H1 (cell line): ENCODE data around the gene OR2Y1. TPM values are rescaled to one million over a fixed set of nuclear protein-coding genes. Genes with fewer than 3 reads are reported as not detected.

Experiments
- CTCF ChIA-PET: fragments of 300-600 bp; sonication (Branson Sonifier 250); formaldehyde crosslinking; loops from one replicate; lab custom pipeline; 2021; ENCODE audit not compliant: partially characterized antibody; lab: Charles Lee
- POLR2A ChIA-PET: fragments of 300-600 bp; sonication (Branson Sonifier 250); formaldehyde crosslinking; loops from one replicate; lab custom pipeline; 2021; ENCODE audit warnings: inconsistent platforms; ENCODE audit not compliant: partially characterized antibody; lab: Charles Lee
- DNase-seq, 2 experiments: peaks; one replicate each; pipeline versions ENCODE4 v3.0.0 to v3.0.0-alpha.2; 2010 to 2022; ENCODE audit warnings: low spot score in 2 of 2, low read depth in 1 of 2, mixed read lengths in 1 of 2
- FAIRE-seq: peaks from 2 replicates; lab custom pipeline; 2011; peaks lifted over from hg19 to GRCh38; lab: Jason Lieb, UNC
- H2AFZ ChIP-seq: 2 replicates; pipeline ENCODE4 v1.8.1; 2012; ENCODE audit warnings: low read length, inconsistent platforms
- H2AK5ac ChIP-seq: 2 replicates; pipeline ENCODE4 v1.6.1; 2013; ENCODE audit warnings: low read depth, low read length
- H2BK120ac ChIP-seq: replicated peaks from 2 replicates; pipeline ENCODE3; 2013; ENCODE audit warnings: low read depth, low read length, inconsistent platforms
- H2BK12ac ChIP-seq: 2 replicates; pipeline ENCODE4 v1.6.1; 2013; ENCODE audit warnings: low read depth, low read length
- H2BK15ac ChIP-seq: 2 replicates; pipeline ENCODE4 v1.6.1; 2013; ENCODE audit warnings: low read length
- H2BK20ac ChIP-seq: 2 replicates; pipeline ENCODE4 v1.6.1; 2013; ENCODE audit warnings: low read length
- H2BK5ac ChIP-seq: 2 replicates; pipeline ENCODE4 v1.6.1; 2013; ENCODE audit warnings: low read depth, low read length
- H3K14ac ChIP-seq: 2 replicates; pipeline ENCODE4 v1.6.1; 2013; ENCODE audit warnings: inconsistent platforms; ENCODE audit not compliant: insufficient read length
- H3K18ac ChIP-seq: 2 replicates; pipeline ENCODE4 v1.6.1; 2013; ENCODE audit warnings: low read length; ENCODE audit errors: extremely low read depth
- H3K23ac ChIP-seq: 2 replicates; pipeline ENCODE4 v1.6.1; 2013; ENCODE audit warnings: inconsistent platforms; ENCODE audit not compliant: insufficient read length
- H3K23me2 ChIP-seq: 2 replicates; pipeline ENCODE4 v1.6.1; 2013; ENCODE audit warnings: low read depth, low read length
- H3K27ac ChIP-seq: 2 replicates; pipeline ENCODE4 v1.6.1; 2011; ENCODE audit warnings: low read depth, low read length, inconsistent platforms
- H3K27me3 ChIP-seq, 4 experiments: replicated peaks in 1 of 4; 1 replicate in 1 of 4; 2 replicates in 3 of 4; pipeline versions ENCODE4 v1.6.1 to v1.8.1; 2011 to 2013; ENCODE audit warnings: low read length in 3 of 4, mild to moderate bottlenecking in 3 of 4, inconsistent platforms in 2 of 4, mixed read lengths in 2 of 4, moderate library complexity in 1 of 4; ENCODE audit not compliant: control insufficient read depth in 3 of 4, insufficient read depth in 3 of 4; ENCODE audit errors: extremely low read depth in 1 of 4
- H3K36me3 ChIP-seq, 4 experiments: 2 replicates each; pipeline versions ENCODE4 v1.6.1 to v1.8.1; 2011 to 2013; ENCODE audit warnings: mild to moderate bottlenecking in 4 of 4, low read length in 3 of 4, moderate library complexity in 2 of 4, control low read depth in 1 of 4, inconsistent platforms in 1 of 4; ENCODE audit not compliant: insufficient read depth in 4 of 4, control insufficient read depth in 2 of 4
- H3K4ac ChIP-seq: replicated peaks from 2 replicates; pipeline ENCODE3; 2013; ENCODE audit warnings: low read length, low read depth, mixed read lengths, inconsistent platforms; ENCODE audit not compliant: insufficient read length
- H3K4me1 ChIP-seq, 4 experiments: replicated peaks in 1 of 4; 1 replicate in 1 of 4; 2 replicates in 3 of 4; pipeline versions ENCODE4 v1.6.1 to v1.8.1; 2011 to 2013; ENCODE audit warnings: low read length in 3 of 4, inconsistent platforms in 2 of 4, mixed read lengths in 1 of 4; ENCODE audit not compliant: insufficient read depth in 4 of 4, control insufficient read depth in 3 of 4
- H3K4me2 ChIP-seq, 2 experiments: 2 replicates each; pipeline versions ENCODE4 v1.6.1 to v1.8.1; 2011 to 2013; ENCODE audit warnings: low read depth in 2 of 2, low read length in 2 of 2, control low read depth in 1 of 2, inconsistent platforms in 1 of 2, mild to moderate bottlenecking in 1 of 2; ENCODE audit not compliant: insufficient read depth in 1 of 2
- H3K4me3 ChIP-seq, 4 experiments: fragments of 200-600, 300-600 bp in 1 of 4; sonication (generic), shearing (Covaris generic), sonication (Bioruptor Twin) in 1 of 4; 2 replicates each; pipeline versions ENCODE4 v1.5.1 to v1.8.1; 2011 to 2016; ENCODE audit warnings: low read length in 4 of 4, low read depth in 3 of 4, control low read depth in 2 of 4, inconsistent platforms in 2 of 4, mild to moderate bottlenecking in 2 of 4, mixed read lengths in 1 of 4, moderate library complexity in 1 of 4; ENCODE audit not compliant: insufficient read depth in 2 of 4; ENCODE audit errors: extremely low read depth in 1 of 4
- H3K56ac ChIP-seq: replicated peaks from 2 replicates; pipeline ENCODE3; 2013; ENCODE audit warnings: low read depth, mild to moderate bottlenecking, mixed read lengths, low read length, inconsistent platforms; ENCODE audit not compliant: insufficient read length
- H3K79me1 ChIP-seq: 2 replicates; pipeline ENCODE4 v1.6.1; 2013; ENCODE audit warnings: low read depth, low read length, control low read depth
- H3K79me2 ChIP-seq, 2 experiments: 2 replicates each; pipeline versions ENCODE4 v1.6.1 to v1.8.1; 2012 to 2013; ENCODE audit warnings: low read length in 2 of 2, mild to moderate bottlenecking in 2 of 2, inconsistent platforms in 1 of 2; ENCODE audit not compliant: insufficient read depth in 2 of 2, control insufficient read depth in 1 of 2
- H3K9ac ChIP-seq, 4 experiments: replicated peaks in 1 of 4; 1 replicate in 1 of 4; 2 replicates in 3 of 4; pipeline versions ENCODE4 v1.6.1 to v1.8.1; 2011 to 2013; ENCODE audit warnings: low read depth in 3 of 4, low read length in 3 of 4, control low read depth in 2 of 4, mild to moderate bottlenecking in 2 of 4, moderate library complexity in 2 of 4, inconsistent platforms in 1 of 4; ENCODE audit errors: extremely low read depth in 1 of 4
- H3K9me3 ChIP-seq, 2 experiments: 2 replicates each; pipeline versions ENCODE4 v1.6.1 to v1.8.1; 2012 to 2013; ENCODE audit warnings: mild to moderate bottlenecking in 2 of 2, moderate library complexity in 2 of 2, control low read depth in 1 of 2, inconsistent platforms in 1 of 2, low read depth in 1 of 2, low read length in 1 of 2, mixed read lengths in 1 of 2; ENCODE audit not compliant: insufficient read depth in 2 of 2
- H4K20me1 ChIP-seq, 2 experiments: replicated peaks in 1 of 2; 2 replicates each; pipeline versions ENCODE3 to v1.8.1; 2011 to 2013; ENCODE audit warnings: inconsistent platforms in 2 of 2, low read length in 2 of 2, mild to moderate bottlenecking in 1 of 2; ENCODE audit not compliant: insufficient read depth in 2 of 2, control insufficient read depth in 1 of 2
- H4K5ac ChIP-seq: 2 replicates; pipeline ENCODE4 v1.6.1; 2013; ENCODE audit warnings: low read length, low read depth, mixed read lengths, inconsistent platforms; ENCODE audit not compliant: insufficient read length
- H4K8ac ChIP-seq: 2 replicates; pipeline ENCODE4 v1.8.0; 2013; ENCODE audit warnings: mild to moderate bottlenecking, moderate library complexity, low read length, inconsistent platforms; ENCODE audit not compliant: insufficient read depth; ENCODE audit errors: extremely low read depth
- H4K91ac ChIP-seq: replicated peaks from 2 replicates; pipeline ENCODE3; 2013; ENCODE audit warnings: low read length, mixed read lengths, inconsistent platforms; ENCODE audit not compliant: insufficient read length
- BCL11A ChIP-seq, 2 experiments: IDR thresholded peaks; one replicate each; pipeline ENCODE4 v1.6.1; 2011; ENCODE audit warnings: low read depth in 2 of 2, low read length in 2 of 2, mild to moderate bottlenecking in 2 of 2
- CBX5 ChIP-seq: fragments of 300-800, 300-1000 bp; sonication (generic); IDR thresholded peaks from 2 replicates; pipeline ENCODE4 v1.7.1; 2016; ENCODE audit warnings: antibody characterized with exemption, low read length, low read depth
- EGR1 ChIP-seq: IDR thresholded peaks from 2 replicates; pipeline ENCODE4 v1.6.1; 2011; ENCODE audit warnings: low read depth, low read length, borderline replicate concordance
- JUN ChIP-seq: IDR thresholded peaks from 2 replicates; pipeline ENCODE4 v1.6.1; 2011; ENCODE audit warnings: low read depth, mild to moderate bottlenecking, improper control_type of control experiment, low read length
- MAX ChIP-seq: IDR thresholded peaks from 2 replicates; pipeline ENCODE4 v1.6.1; 2012; ENCODE audit warnings: inconsistent platforms
- POLR2AphosphoS5 ChIP-seq: IDR thresholded peaks from 2 replicates; pipeline ENCODE4 v1.6.1; 2011; ENCODE audit warnings: low read depth, low read length
- RAD21 ChIP-seq, 2 experiments: IDR thresholded peaks in 1 of 2; conservative IDR thresholded peaks in 1 of 2; 2 replicates each; pipeline ENCODE4 v1.6.1; 2011; ENCODE audit warnings: low read depth in 2 of 2, low read length in 2 of 2, improper control_type of control experiment in 1 of 2, inconsistent platforms in 1 of 2, mild to moderate bottlenecking in 1 of 2, moderate library complexity in 1 of 2
- RFX5 ChIP-seq: IDR thresholded peaks from 2 replicates; pipeline ENCODE4 v1.6.1; 2011; ENCODE audit warnings: low read depth, low read length, improper control_type of control experiment, borderline replicate concordance
- TEAD4 ChIP-seq: IDR thresholded peaks from 2 replicates; pipeline ENCODE4 v1.6.1; 2012; ENCODE audit warnings: low read depth, low read length, inconsistent platforms, mixed read lengths
- YY1 ChIP-seq: IDR thresholded peaks from 2 replicates; pipeline ENCODE4 v1.6.1; 2011; ENCODE audit warnings: low read depth, mild to moderate bottlenecking, low read length
- WGBS, 2 experiments: shearing (Covaris generic) in 1 of 2; methylation state at CpG; one replicate each; pipeline versions ENCODE4 v1.1.6 to v1.1.7; 2013 to 2015; ENCODE audit warnings: low lambda C conversion rate in 2 of 2, mixed read lengths in 2 of 2, inconsistent platforms in 1 of 2, low coverage in 1 of 2, missing lambda C conversion rate in 1 of 2; ENCODE audit not compliant: insufficient replicate concordance in 2 of 2, insufficient coverage in 1 of 2, insufficient read length in 1 of 2; ENCODE audit errors: extremely low coverage in 1 of 2, missing lambda C conversion rate in 1 of 2; 5-methylcytosine and 5-hydroxymethylcytosine counted together
- polyA plus RNA-seq, 7 experiments: library from polyadenylated mRNA; depleted of rRNA in 3 of 7; stranded (reverse) in 5 of 7; unstranded in 2 of 7; fragments of >200 nt in 5 of 7; fragments of 200-250 nt in 2 of 7; gene quantifications; 1 replicate in 5 of 7; 2 replicates in 1 of 7; 4 replicates in 1 of 7; pipeline versions ENCODE4 v1.2.1 to v1.2.3, GENCODE V29; 2011 to 2013; ENCODE audit warnings: missing spikeins in 2 of 7, mixed read lengths in 2 of 7
- total RNA-seq: library from RNA; stranded (reverse); fragmentation: NEBNext Ultra II Directional; extraction: Animal tissue kit (Norgen Biotek cat#: 25700); gene quantifications from 2 replicates; pipeline ENCODE4 v1.2.1, GENCODE V29; 2021

Gene OR2Y1
- total and polyA plus RNA-seq, 2 of the 8 experiments (the other 6 are each of a cell fraction or from before 2014, with no cell fraction given), result not detected

GRCh38 chr5:180787711-180788431, 48.0 kb upstream of the OR2Y1 start:
- H2AFZ ChIP-seq, result no peak overlapping the region
- peak overlapping the region; percentile 67 for H4K91ac ChIP-seq
- ChIA-PET POLR2A (interaction anchor here (0.5 to 1.9 kb wide), 5 partner anchors 8 to 43 kb away, joined by 3 to 8 read pairs (median 3); no protein-coding TSS in a partner anchor), CTCF (interaction anchor here (0.6 to 10.6 kb wide), 4 partner anchors 9 to 397 kb away, joined by 3 to 99 read pairs (median 4); partner anchors contain the start of gene MGAT1)
- H3K14ac ChIP-seq, result no peak overlapping the region
- peaks cover 0 to 4% of the 10 kb centered on the region in 2 experiments; a peak in 1 of 4 replicates for H3K79me2 ChIP-seq
- H2BK15ac ChIP-seq, result peak overlapping the region; percentile 92; the same call in 1 of the 2 replicates
- peak overlapping the region; percentile 6 for H2BK120ac ChIP-seq
- peaks cover 2 to 13% (median 11%) of the 10 kb centered on the region in 4 experiments; a peak in 6 of 8 replicates for H3K36me3 ChIP-seq
- H3K79me1 ChIP-seq, result peaks cover 10% of the 10 kb centered on the region
- no peak overlapping the region for H3K9ac ChIP-seq
- 0 out of 4 replicates have a peak overlapping the region, but pooled peaks of 1 of the 2 experiments have one; percentile 1 for H3K4me2 ChIP-seq
- H2BK12ac ChIP-seq, result peak overlapping the region; percentile 84; the same call in 1 of the 2 replicates
- DNase-seq, result no peak
- H4K20me1 ChIP-seq, result peaks cover 0 to 11% of the 10 kb centered on the region in 2 experiments
- no peaks in the 10 kb centered on the region for H3K9me3 ChIP-seq
- H3K56ac ChIP-seq, result no peak overlapping the region
- H3K27me3 ChIP-seq, result no peaks in the 10 kb centered on the region
- no peak for FAIRE-seq
- peaks cover 17 to 34% (median 26%) of the 10 kb centered on the region in 4 experiments for H3K4me1 ChIP-seq
- H3K4me3 ChIP-seq, result no peak overlapping the region
- peak overlapping the region; percentile 78 for H3K18ac ChIP-seq
- H3K23me2 ChIP-seq, result no peaks in the 10 kb centered on the region
- H2AK5ac ChIP-seq, result no peak overlapping the region
- H4K5ac ChIP-seq, result no peak overlapping the region
- peak overlapping the region; percentile 52; the same call in 1 of the 2 replicates for H2BK5ac ChIP-seq
- WGBS, 2 experiments, result 79% methylated on average over 20 of the region's 20 CpGs; no CpG with 5 or more reads in 1 of the 2 experiments
- peak overlapping the region; percentile 24 for H3K4ac ChIP-seq
- H3K23ac ChIP-seq, result no peak overlapping the region
- H4K8ac ChIP-seq, result no peak overlapping the region; the same call in 1 of the 2 replicates
- H2BK20ac ChIP-seq, result no peak overlapping the region
- H3K27ac ChIP-seq, result no peak overlapping the region; the same call in 1 of the 2 replicates
- TF ChIP-seq POLR2AphosphoS5, result no peak
- TF ChIP-seq YY1, result no peak
- TF ChIP-seq CBX5, result no peak
- no peak for TF ChIP-seq BCL11A (IDR thresholded peaks at IDR 0.05; ENCODE audit: low read depth in 2 of 2, low read length in 2 of 2)
- TF ChIP-seq MAX, result peak; percentile 60; the same call in 1 of the 2 replicates
- TF ChIP-seq RAD21 (IDR thresholded peaks at IDR 0.05 in 1 of 2, conservative IDR thresholded peaks at IDR 0.05 in 1 of 2; ENCODE audit: low read depth in 2 of 2, low read length in 2 of 2), result no peak; a peak in 1 of 4 replicates
- TF ChIP-seq JUN, result no peak
- TF ChIP-seq EGR1, result no peak
- no peak for TF ChIP-seq RFX5
- peak; percentile 83 for TF ChIP-seq TEAD4
